ENCODE measurements around the gene OR7G2.
A peak's percentile ranks its signal among the peaks of the same experiment; 100 is the strongest.

The OR7G2 gene

GRCh38 chr19:9107375-9107774 is at the start of gene OR7G2:
OR7G2 (minus strand) TSS chr19:9107475; CDS start chr19:9103243, 4,232 bp downstream.
- no peak for DNase-seq (ENCODE audit: low spot score)

GRCh38 chr19:9156304-9156703 is 49.0 kb upstream of the OR7G2 start:
- no peak for DNase-seq (ENCODE audit: low spot score)

- no peak for DNase-seq (ENCODE audit: low spot score)
Observed at GRCh38 chr19:9155591-9155990, 48.3 kb upstream of the OR7G2 start.

- no peak for DNase-seq (ENCODE audit: low spot score)
Observed at GRCh38 chr19:9151367-9151766, 44.1 kb upstream of the OR7G2 start.

GRCh38 chr19:9150650-9151049 is 43.4 kb upstream of the OR7G2 start:
- no peak for DNase-seq (ENCODE audit: low spot score)

- no peak for DNase-seq (ENCODE audit: low spot score)
Observed at GRCh38 chr19:9149997-9150396, 42.7 kb upstream of the OR7G2 start.

- DNase-seq (ENCODE audit: low spot score), result no peak
Observed at GRCh38 chr19:9148697-9149096, 41.4 kb upstream of the OR7G2 start.

- no peak for DNase-seq (ENCODE audit: low spot score)
Observed at GRCh38 chr19:9146882-9147281, 39.6 kb upstream of the OR7G2 start.

GRCh38 chr19:9144920-9145319 is 37.6 kb upstream of the OR7G2 start:
- DNase-seq (ENCODE audit: low spot score), result no peak

GRCh38 chr19:9140159-9140874 is 33.0 kb upstream of the OR7G2 start, which contains the start of gene ZNF317:
ZNF317 (plus strand) TSS chr19:9140397; CDS start chr19:9156017, 15,620 bp downstream.
- DNase-seq (ENCODE audit: low spot score), result peak; percentile 97

- DNase-seq (ENCODE audit: low spot score), result peak; percentile 32
Observed at GRCh38 chr19:9139609-9140158, 32.4 kb upstream of the OR7G2 start.

GRCh38 chr19:9132422-9132821 is 25.1 kb upstream of the OR7G2 start:
- DNase-seq (ENCODE audit: low spot score), result no peak

- DNase-seq (ENCODE audit: low spot score), result peak; percentile 53
Observed at GRCh38 chr19:9130965-9131364, 23.7 kb upstream of the OR7G2 start.

- DNase-seq (ENCODE audit: low spot score), result no peak
Observed at GRCh38 chr19:9128171-9128570, 20.9 kb upstream of the OR7G2 start.

- no peak for DNase-seq (ENCODE audit: low spot score)
Observed at GRCh38 chr19:9126900-9127405, 19.7 kb upstream of the OR7G2 start, which contains the start of gene OR7G3. OR7G3 (minus strand) TSS chr19:9126950; CDS start chr19:9126950, 0 bp downstream.

- no peak for DNase-seq (ENCODE audit: low spot score)
Observed at GRCh38 chr19:9116547-9116946, 9.3 kb upstream of the OR7G2 start.

- DNase-seq (ENCODE audit: low spot score), result no peak
Observed at GRCh38 chr19:9115307-9115813, 8.1 kb upstream of the OR7G2 start, which contains the start of gene OR7G1. OR7G1 (minus strand) TSS chr19:9115763; CDS start chr19:9115763, 0 bp downstream.

GRCh38 chr19:9109959-9110358 is 2.7 kb upstream of the OR7G2 start:
- DNase-seq (ENCODE audit: low spot score), result no peak

GRCh38 chr19:9086761-9087160 is 20.5 kb downstream of the OR7G2 start, which contains the start of gene OR1M1:
OR1M1 (plus strand) TSS chr19:9087061; CDS start chr19:9093245, 6,184 bp downstream.
- DNase-seq (ENCODE audit: low spot score), result no peak

- no peak for DNase-seq (ENCODE audit: low spot score)
Observed at GRCh38 chr19:9078651-9079050, 28.6 kb downstream of the OR7G2 start.

- no peak for DNase-seq (ENCODE audit: low spot score)
Observed at GRCh38 chr19:9076901-9077300, 30.4 kb downstream of the OR7G2 start.

- no peak for DNase-seq (ENCODE audit: low spot score)
Observed at GRCh38 chr19:9075064-9075949, 32.0 kb downstream of the OR7G2 start.

Data from NAMALWA (cell line).